ENCODE results near the gene CRB1. TPM values are rescaled to one million over a fixed set of nuclear protein-coding genes. Genes with fewer than 3 reads are reported as not detected.

CRB1 gene
- total and polyA plus RNA-seq, 8 donors: under 0.01 to 0.20 (median 0.09) TPM; not detected in 4

DNA sequence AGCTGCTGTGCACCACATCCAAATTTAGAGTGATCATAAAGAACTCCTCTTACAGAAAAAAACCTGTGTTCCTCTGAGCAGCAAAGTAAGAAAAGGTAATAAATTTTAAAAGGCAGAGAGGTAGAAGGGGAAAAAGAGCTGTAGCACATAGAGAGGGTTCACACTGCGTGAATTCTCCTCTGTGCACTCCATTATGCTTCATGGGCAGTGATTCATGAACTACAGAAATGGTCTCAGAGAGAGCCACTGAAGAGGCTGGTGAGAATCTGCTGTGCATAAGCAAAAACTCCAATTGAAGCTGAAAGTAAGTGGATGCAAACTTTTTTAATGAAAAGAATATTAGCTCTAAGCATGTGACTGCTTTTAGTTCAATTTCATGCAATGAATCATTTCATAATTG, 65.0 kb downstream of the CRB1 start:
- no peak for DNase-seq
- intact Hi-C loops (cut with DNase I): no loop called here
- H3K4me3 ChIP-seq: no peak overlapping the region
- FAIRE-seq: no peak
- H3K36me3 ChIP-seq: no peaks in the 10 kb centered on the region
- no peak overlapping the region for H3K27ac ChIP-seq
- WGBS, 2 donors: 81 to 82% methylated on average over 1 of the region's 1 CpG
- no peaks in the 10 kb centered on the region for H3K27me3 ChIP-seq
- no peak for ATAC-seq
- H3K4me1 ChIP-seq: no peaks in the 10 kb centered on the region
- H3K9me3 ChIP-seq: no peaks in the 10 kb centered on the region
- TF ChIP-seq, protein P1, sequence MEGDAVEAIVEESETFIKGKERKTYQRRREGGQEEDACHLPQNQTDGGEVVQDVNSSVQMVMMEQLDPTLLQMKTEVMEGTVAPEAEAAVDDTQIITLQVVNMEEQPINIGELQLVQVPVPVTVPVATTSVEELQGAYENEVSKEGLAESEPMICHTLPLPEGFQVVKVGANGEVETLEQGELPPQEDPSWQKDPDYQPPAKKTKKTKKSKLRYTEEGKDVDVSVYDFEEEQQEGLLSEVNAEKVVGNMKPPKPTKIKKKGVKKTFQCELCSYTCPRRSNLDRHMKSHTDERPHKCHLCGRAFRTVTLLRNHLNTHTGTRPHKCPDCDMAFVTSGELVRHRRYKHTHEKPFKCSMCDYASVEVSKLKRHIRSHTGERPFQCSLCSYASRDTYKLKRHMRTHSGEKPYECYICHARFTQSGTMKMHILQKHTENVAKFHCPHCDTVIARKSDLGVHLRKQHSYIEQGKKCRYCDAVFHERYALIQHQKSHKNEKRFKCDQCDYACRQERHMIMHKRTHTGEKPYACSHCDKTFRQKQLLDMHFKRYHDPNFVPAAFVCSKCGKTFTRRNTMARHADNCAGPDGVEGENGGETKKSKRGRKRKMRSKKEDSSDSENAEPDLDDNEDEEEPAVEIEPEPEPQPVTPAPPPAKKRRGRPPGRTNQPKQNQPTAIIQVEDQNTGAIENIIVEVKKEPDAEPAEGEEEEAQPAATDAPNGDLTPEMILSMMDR (IDR thresholded peaks at IDR 0.05): no peak

- no peak overlapping the region for H3K4me3 ChIP-seq
- FAIRE-seq (no peak), ATAC-seq (no peak), DNase-seq (no peak)
- no peaks in the 10 kb centered on the region for H3K4me1 ChIP-seq
- TF ChIP-seq, protein P1 (IDR thresholded peaks at IDR 0.05): no peak
- WGBS, 2 donors: 86 to 87% methylated on average over 2 of the region's 2 CpGs
- no peaks in the 10 kb centered on the region for H3K36me3 ChIP-seq
- H3K9me3 ChIP-seq: no peaks in the 10 kb centered on the region
- no peaks in the 10 kb centered on the region for H3K27me3 ChIP-seq
- intact Hi-C loops (cut with DNase I): no loop called here
- H3K27ac ChIP-seq: no peak overlapping the region
These were observed 68.5 kb downstream of the CRB1 start for GRCh38 chr1:197336571-197336970.

- no peaks in the 10 kb centered on the region for H3K36me3 ChIP-seq
- intact Hi-C loops (cut with DNase I): no loop called here
- no peaks in the 10 kb centered on the region for H3K9me3 ChIP-seq
- no peaks in the 10 kb centered on the region for H3K27me3 ChIP-seq
- 71 to 80% methylated on average over 9 of the region's 9 CpGs for WGBS, 2 donors
- TF ChIP-seq, protein P1 (IDR thresholded peaks at IDR 0.05): no peak
- no peak for DNase-seq
- H3K4me1 ChIP-seq: peaks cover 0 to 4% (median 0%) of the 10 kb centered on the region in 3 donors
- ATAC-seq: no peak
- FAIRE-seq: no peak
- no peak overlapping the region for H3K27ac ChIP-seq
- no peak overlapping the region for H3K4me3 ChIP-seq
These were observed 71.3 kb downstream of the CRB1 start for GRCh38 chr1:197339106-197340060.

DNA sequence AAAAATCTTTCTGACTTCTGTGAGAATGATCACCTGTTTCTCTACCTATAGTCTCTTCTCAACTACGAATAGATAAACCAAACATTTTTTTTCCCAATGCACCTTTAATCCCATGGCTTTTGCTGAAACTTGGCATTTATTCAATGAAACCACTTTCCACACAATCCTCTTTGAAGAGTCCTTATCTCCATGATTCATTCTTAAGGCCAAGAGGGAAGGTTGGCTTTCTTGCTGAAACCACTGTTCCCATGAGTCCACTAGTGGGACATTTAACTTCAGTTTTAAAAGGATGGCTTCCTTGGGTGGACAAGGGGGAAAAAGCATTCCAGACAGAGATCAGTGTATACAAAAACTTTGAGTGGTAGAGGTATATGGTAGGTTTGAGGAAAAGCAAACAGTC, 73.6 kb downstream of the CRB1 start:
- ATAC-seq (no peak), FAIRE-seq (no peak), DNase-seq (no peak)
- peaks cover 0 to 7% (median 0%) of the 10 kb centered on the region in 3 donors for H3K4me1 ChIP-seq
- H3K27ac ChIP-seq: no peak overlapping the region
- WGBS, 2 donors: 85 to 87% methylated on average over 1 of the region's 1 CpG
- H3K9me3 ChIP-seq: no peaks in the 10 kb centered on the region
- no peaks in the 10 kb centered on the region for H3K27me3 ChIP-seq
- H3K36me3 ChIP-seq: no peaks in the 10 kb centered on the region
- TF ChIP-seq, protein P1 (IDR thresholded peaks at IDR 0.05): no peak
- no peak overlapping the region for H3K4me3 ChIP-seq
- intact Hi-C loops (cut with DNase I): no loop called here

DNA sequence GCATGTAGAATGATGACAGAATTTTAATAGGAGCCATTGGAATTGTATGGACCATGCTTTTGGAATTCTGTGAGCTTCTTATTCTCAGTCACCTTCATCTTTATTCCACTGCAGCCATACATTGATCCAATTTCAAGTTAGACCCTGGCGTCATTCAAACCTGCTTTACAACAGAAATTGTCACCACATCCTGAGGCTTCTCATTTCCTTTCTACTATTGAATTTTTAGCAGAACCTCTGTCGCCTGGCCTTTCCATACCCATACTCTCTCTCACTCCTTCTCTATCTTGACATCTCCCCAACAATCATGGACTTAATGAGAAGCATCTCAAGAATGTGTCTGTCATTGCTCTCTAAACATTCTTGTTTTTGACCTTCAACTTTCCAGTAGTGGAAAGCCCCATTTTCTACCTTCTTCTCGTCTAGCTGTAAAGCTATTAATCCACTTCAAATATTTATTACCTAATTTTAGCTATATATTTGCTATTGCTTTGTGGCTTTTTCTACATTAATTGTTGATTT, 74.1 kb downstream of the CRB1 start:
- TF ChIP-seq, protein P1 (IDR thresholded peaks at IDR 0.05): no peak
- Histone ChIP-seq H3K4me3 (no peak overlapping the region), H3K27ac (no peak overlapping the region), H3K4me1 (peaks cover 0 to 7% (median 0%) of the 10 kb centered on the region in 3 donors), H3K36me3 (no peaks in the 10 kb centered on the region), H3K27me3 (no peaks in the 10 kb centered on the region), H3K9me3 (no peaks in the 10 kb centered on the region)
- DNase-seq: no peak
- 75 to 76% methylated on average over 3 of the region's 3 CpGs for WGBS, 2 donors
- ATAC-seq: no peak
- intact Hi-C loops (cut with DNase I): no loop called here
- no peak for FAIRE-seq
